ENCODE data around the gene BICRA.
"Not testable (repeated sequence)": the region's sequence is repeated elsewhere in the genome, so short reads cannot be mapped to it uniquely, and the experiment has no call there.

BICRA gene

DNA sequence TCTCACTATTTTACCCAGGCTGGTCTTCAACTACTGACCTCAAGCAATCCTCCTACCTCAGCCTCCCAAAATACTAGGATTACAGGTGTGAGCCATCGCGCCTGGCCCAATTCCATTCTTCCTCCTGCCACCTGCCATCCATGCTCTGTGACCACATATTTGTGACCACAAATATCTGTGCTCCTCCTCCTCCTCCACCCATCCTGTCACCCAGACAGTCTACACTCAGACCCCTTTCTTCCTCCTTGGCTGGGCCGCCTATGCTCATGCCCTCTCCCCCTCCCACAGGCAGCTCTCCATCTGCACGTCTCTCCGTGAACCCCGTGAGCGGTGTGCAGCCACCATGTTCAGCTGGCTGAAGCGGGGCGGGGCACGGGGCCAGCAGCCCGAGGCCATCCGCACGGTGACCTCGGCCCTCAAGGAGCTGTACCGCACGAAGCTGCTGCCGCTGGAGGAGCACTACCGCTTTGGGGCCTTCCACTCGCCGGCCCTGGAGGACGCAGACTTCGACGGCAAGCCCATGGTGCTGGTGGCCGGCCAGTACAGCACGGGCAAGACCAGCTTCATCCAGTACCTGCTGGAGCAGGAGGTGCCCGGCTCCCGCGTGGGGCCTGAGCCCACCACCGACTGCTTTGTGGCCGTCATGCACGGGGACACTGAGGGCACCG, 107.5 kb downstream of the BICRA start:
- H3K4me3 ChIP-seq (ENCODE audit: low read length): no peak overlapping the region
- no peak for DNase-seq (ENCODE audit: low read depth)
- TF ChIP-seq CTCF (IDR thresholded peaks at IDR 0.05; ENCODE audit: insufficient read depth, low read depth, low read length, missing control alignments): no peak

GRCh38 chr19:47718415-47719046, 109.6 kb downstream of the BICRA start:
- DNase-seq (ENCODE audit: low read depth); H3K4me3 ChIP-seq (ENCODE audit: low read length): not testable (repeated sequence)

DNA sequence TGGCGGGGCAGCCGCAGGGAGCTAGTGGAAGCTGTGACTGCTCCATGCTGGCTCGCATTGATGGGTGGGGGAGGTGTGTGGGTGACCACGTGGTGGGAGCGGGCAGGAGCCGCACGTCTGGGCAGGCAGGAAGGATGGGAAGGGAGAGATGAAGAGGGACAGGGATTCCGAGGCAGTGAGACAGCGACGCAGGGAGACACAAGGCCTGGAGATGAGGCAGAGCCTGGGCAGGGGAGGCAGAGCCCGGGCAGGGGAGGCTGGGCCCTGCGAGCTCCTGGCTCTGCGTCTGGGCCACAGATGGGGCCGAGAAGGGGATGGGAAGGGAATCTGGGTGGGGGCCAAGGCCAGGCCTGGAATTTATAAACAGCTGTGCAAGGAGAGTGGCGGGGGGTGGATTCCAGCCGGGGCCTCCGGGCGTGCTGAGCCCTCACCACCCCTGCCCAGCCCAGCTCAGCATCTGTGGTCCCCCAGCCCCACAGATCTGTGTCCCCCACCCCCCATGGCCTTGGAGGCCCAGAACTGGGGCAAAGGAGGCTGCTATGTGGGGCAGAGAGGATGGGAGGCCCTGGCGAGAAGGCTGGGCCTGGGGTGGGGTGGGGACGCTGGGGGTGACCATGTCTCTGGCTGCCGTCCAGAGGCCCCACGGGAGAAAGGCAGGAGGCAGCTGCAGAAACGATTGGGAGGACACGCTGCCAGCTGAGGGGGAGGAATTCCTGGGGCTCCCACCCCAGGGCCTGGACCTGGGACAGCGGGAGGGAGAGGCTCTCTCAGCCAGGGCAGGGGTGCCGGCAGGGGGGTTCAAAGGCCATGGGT, 110.3 kb downstream of the BICRA start:
- peak overlapping the region; percentile 32 for H3K4me3 ChIP-seq (ENCODE audit: low read length)
- DNase-seq (ENCODE audit: low read depth): peak; percentile 99
- no peak for TF ChIP-seq CTCF (IDR thresholded peaks at IDR 0.05; ENCODE audit: insufficient read depth, low read depth, low read length, missing control alignments)

DNA sequence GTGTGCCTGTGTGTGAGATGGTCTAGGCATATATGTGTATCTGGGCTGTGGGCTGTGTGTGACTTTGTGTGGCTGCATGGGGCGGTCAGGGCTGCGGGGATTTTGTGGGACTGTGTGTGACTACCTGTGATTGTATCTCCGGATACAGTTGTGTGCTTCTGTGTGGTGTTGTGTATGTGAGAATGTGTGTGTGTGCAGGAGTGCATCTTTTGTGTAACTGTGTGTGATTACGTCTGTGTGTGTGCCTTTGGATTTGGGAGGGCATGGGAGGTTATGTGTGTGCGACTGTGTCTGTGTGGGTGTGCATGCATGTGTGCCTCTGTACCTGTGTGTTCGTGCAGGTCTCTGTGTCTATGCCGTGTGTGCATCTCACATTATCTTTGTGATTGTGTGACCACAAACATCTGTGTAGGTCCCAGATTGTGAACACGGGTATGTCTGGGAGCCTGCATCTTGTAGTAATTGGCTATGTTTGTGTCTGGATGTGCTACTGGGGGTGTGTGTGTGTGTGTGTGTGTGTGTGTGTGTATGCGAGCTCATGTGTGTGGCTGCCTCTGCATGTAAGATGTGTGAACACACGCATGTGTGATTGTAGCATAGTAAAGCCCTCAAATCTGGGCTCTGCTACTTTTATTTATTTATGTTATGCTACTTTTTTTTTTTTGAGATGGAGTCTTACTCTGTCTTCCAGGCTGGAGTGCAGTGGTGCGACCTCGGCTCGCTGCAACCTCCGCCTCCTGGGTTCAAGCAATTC, 111.9 kb downstream of the BICRA start:
- no peak for DNase-seq (ENCODE audit: low read depth)
- no peak overlapping the region for H3K4me3 ChIP-seq (ENCODE audit: low read length)
- no peak for TF ChIP-seq CTCF (IDR thresholded peaks at IDR 0.05; ENCODE audit: insufficient read depth, low read depth, low read length, missing control alignments)

GRCh38 chr19:47723581-47723940, 114.6 kb downstream of the BICRA start:
- no peak for TF ChIP-seq CTCF (IDR thresholded peaks at IDR 0.05; ENCODE audit: insufficient read depth, low read depth, low read length, missing control alignments)
- peak; percentile 89 for DNase-seq (ENCODE audit: low read depth)
- H3K4me3 ChIP-seq (ENCODE audit: low read length): no peak overlapping the region

- no peak for TF ChIP-seq CTCF (IDR thresholded peaks at IDR 0.05; ENCODE audit: insufficient read depth, low read depth, low read length, missing control alignments)
- no peak overlapping the region for H3K4me3 ChIP-seq (ENCODE audit: low read length)
- DNase-seq (ENCODE audit: low read depth): peak; percentile 98
Measured at GRCh38 chr19:47725759-47726401, 116.9 kb downstream of the BICRA start.
